ENCODE data around the gene PRH2.
A peak's percentile ranks its signal among the peaks of the same experiment; 100 is the strongest.

The PRH2 gene

DNA sequence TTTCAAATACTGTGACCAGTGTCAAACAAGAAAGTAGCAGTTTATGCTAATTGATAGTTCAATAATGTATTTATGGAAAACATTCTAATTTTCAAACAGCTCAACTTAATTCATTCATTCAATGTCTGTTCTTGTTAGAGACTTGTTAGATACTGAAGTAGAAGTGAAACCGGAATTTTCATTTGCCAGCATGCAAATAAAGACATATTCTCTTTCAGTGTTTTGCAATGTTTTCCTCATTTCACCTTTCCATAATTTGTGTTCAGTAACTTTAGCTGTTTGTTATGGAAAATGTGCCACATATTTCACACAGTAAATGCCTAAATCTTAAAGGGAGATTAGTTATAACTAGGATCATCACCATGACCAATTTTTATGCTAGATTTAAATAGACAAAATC is 36.4 kb downstream of the PRH2 start:
- peak; percentile 32 for DNase-seq

- DNase-seq = no peak
Observed at GRCh38 chr12:10966314-10966713, 37.3 kb downstream of the PRH2 start.

GRCh38 chr12:10967409-10967808 is 38.4 kb downstream of the PRH2 start:
- no peak for DNase-seq

DNA sequence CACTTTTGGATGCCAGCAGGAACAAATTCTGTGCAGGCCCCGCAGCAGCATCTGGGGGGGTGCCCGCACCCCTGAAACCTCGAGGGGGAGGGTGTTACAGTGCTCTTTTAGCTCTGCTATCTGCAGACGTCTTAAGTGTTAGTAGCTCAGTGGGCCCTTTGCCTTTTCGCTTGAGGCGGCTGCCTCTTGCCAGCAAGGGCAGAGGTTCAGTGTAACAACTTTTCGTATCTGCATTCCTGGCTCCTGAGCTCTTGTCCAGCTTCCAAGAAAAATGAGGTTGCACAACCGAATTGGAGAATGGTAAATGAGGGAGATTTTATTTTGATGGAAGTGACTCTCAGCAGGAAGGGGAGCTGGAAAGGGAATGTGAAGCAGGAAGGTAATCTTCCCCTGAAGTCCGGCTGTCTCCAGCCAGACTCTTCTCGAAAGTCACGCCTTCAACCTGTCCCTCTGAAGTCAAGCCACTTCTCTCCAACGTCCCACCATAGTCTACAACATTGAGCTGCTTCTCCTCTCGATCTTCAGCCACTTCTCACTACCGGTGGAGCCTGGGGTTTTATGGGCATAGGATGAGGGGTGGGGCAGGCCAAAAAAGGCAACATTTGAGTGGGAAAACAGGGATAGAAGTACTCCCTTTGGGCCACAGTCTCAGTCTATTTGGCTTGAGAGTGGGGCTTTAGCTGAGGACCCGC is 39.9 kb downstream of the PRH2 start:
- DNase-seq = no peak

DNA sequence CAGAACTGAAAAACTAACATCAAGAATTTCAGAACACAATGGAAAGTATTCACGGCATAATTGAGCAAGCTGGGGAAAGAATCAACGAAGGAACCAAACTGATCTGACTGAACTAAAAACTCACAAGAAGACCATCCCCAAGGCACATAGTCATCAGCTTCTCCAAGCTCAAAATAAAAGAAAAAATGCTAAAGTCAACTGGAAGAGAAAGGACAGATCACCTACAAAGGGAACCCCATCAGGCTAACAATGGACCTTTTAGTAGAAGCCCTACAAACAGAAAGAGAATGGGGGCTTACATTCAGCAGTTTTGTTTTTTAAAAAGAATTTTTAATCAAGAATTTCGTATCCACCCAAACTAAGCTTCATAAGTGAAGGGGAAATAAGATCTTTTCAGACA is 45.9 kb downstream of the PRH2 start:
- no peak for DNase-seq

- no peak for DNase-seq
Observed at GRCh38 chr12:10982244-10982643, 53.2 kb downstream of the PRH2 start.
